PC-3 (cell line): ENCODE results near the gene AP3B1. TPM values are rescaled to one million over a fixed set of nuclear protein-coding genes. Genes with fewer than 3 reads are reported as not detected.

Experiments used
- ATAC-seq: fragments of 200-7000 bp; cut with Tn5 transposase; 2 replicates; pipeline ENCODE4 v1.9.1; 2020; ENCODE audit warnings: mild to moderate bottlenecking, moderate library complexity
- BruUV-seq: library from RNA; stranded (reverse); fragments of 400-500 nt; replicated peaks from 2 replicates; lab custom pipeline; 2021; lab: Mats Ljungman, UMichigan
- CTCF ChIA-PET: fragments of 300-600 bp; sonication (Branson Sonifier 250); formaldehyde crosslinking; loops from one replicate; lab custom pipeline; 2022; ENCODE audit warnings: antibody characterized with exemption; lab: Charles Lee
- POLR2A ChIA-PET: fragments of 300-600 bp; sonication (Branson Sonifier 250); formaldehyde crosslinking; loops from one replicate; lab custom pipeline; 2022; ENCODE audit warnings: antibody characterized with exemption; ENCODE audit not compliant: unreplicated experiment; lab: Charles Lee
- DNase-seq: peaks from one replicate; pipeline ENCODE4 v3.0.0-alpha.2; 2015
- H2AFZ ChIP-seq: fragments of 300-600 bp; sonication (generic); 2 replicates; pipeline ENCODE4 v1.6.0; 2016; ENCODE audit warnings: antibody characterized with exemption, low read length
- H3F3A ChIP-seq: fragments of 300-600 bp; sonication (generic); one replicate; pipeline ENCODE4 v1.6.0; 2017; ENCODE audit warnings: antibody characterized with exemption, low read length, control low read depth, mild to moderate bottlenecking; ENCODE audit not compliant: unreplicated experiment
- H3K27ac ChIP-seq: fragments of 300-600 bp; sonication (generic); 2 replicates; pipeline ENCODE4 v1.5.1; 2016; ENCODE audit warnings: mild to moderate bottlenecking, low read length
- H3K27me3 ChIP-seq: fragments of 300-600 bp; sonication (generic); 2 replicates; pipeline ENCODE4 v1.6.1; 2016; ENCODE audit warnings: low read length, mixed read lengths
- H3K36me3 ChIP-seq: fragments of 300-600 bp; sonication (generic); 2 replicates; pipeline ENCODE4 v1.6.1; 2016; ENCODE audit warnings: low read depth, mixed run types, low read length, mixed read lengths
- H3K4me1 ChIP-seq: fragments of 300-600 bp; sonication (generic); 2 replicates; pipeline ENCODE4 v1.5.1; 2016; ENCODE audit warnings: low read length; ENCODE audit not compliant: insufficient read depth
- H3K4me2 ChIP-seq: fragments of 300-600 bp; sonication (generic); 2 replicates; pipeline ENCODE4 v1.6.0; 2016; ENCODE audit warnings: low read length
- H3K4me3 ChIP-seq: fragments of 300-600 bp; sonication (generic); 2 replicates; pipeline ENCODE4 v1.5.1; 2016; ENCODE audit warnings: mild to moderate bottlenecking, low read length, mixed read lengths
- H3K79me2 ChIP-seq: fragments of 300-600 bp; sonication (generic); 2 replicates; pipeline ENCODE4 v1.6.1; 2017; ENCODE audit warnings: low read length, mixed read lengths
- H3K9ac ChIP-seq: fragments of 300-600 bp; sonication (generic); 2 replicates; pipeline ENCODE4 v1.6.0; 2016; ENCODE audit warnings: mild to moderate bottlenecking, low read length
- H3K9me2 ChIP-seq: fragments of 300-600 bp; sonication (generic); replicated peaks from 2 replicates; pipeline ENCODE4 v1.6.1; 2016; ENCODE audit warnings: mixed run types, low read length, mixed read lengths
- H3K9me3 ChIP-seq: fragments of 300-600 bp; sonication (generic); 2 replicates; pipeline ENCODE4 v1.6.1; 2016; ENCODE audit warnings: low read length, mixed read lengths
- H4K20me1 ChIP-seq: fragments of 300-600 bp; sonication (generic); 2 replicates; pipeline ENCODE4 v1.6.1; 2016; ENCODE audit warnings: low read length, mixed read lengths
- EZH2 ChIP-seq: fragments of 300-600 bp; sonication (generic); IDR thresholded peaks from one replicate; pipeline ENCODE4 v1.6.1; 2017; ENCODE audit warnings: antibody characterized with exemption, mild to moderate bottlenecking, low read length; ENCODE audit not compliant: unreplicated experiment
- EZH2phosphoT487 ChIP-seq: fragments of 300-600 bp; sonication (generic); IDR thresholded peaks from 2 replicates; pipeline ENCODE4 v1.6.1; 2018; ENCODE audit warnings: mild to moderate bottlenecking, antibody characterized with exemption, low read length, borderline replicate concordance
- intact Hi-C: fragments of 100-400 bp; cut with micrococcal nuclease; formaldehyde crosslinking; loops from 2 replicates; pipeline ENCODE4 v1.9.0; 2023
- total RNA-seq: library from RNA; depleted of rRNA; stranded (reverse); fragments of >200 nt; gene quantifications from 2 replicates; pipeline ENCODE4 v1.2.3, GENCODE V29; 2014
- TF ChIP-seq, protein P1 (sequence below): fragments of 300-600 bp; sonication (generic); conservative IDR thresholded peaks from 2 replicates; pipeline ENCODE4 v1.5.1; 2017; ENCODE audit warnings: antibody characterized with exemption, low read depth, mild to moderate bottlenecking, low read length

The AP3B1 gene
- total RNA-seq, 1 experiment from 2014 or later = 25.7 TPM

DNA sequence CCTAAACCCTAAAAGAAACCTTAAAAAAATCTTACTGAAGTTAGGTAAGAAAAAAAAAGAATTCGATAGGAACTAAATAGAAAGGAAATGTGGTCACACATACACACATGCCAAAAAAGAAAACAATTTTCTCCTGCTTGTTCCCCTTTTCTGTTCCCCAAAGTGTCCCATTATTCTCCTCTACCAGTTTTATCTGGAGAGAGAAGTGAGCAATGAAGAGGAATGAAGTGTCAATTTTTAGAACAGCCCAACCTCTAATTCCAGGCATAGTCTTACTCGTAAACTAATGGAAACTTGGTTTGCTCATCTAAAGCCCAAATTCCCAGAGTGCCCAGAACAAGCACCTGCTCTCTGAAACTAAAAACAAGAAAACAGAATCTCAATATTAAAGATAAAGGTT lies 26.1 kb downstream of the AP3B1 start:
- ATAC-seq (no peak), DNase-seq (no peak)
- Histone ChIP-seq H3F3A (no peaks in the 10 kb centered on the region), H3K9me2 (no peaks in the 10 kb centered on the region), H2AFZ (no peak overlapping the region), H3K9me3 (no peaks in the 10 kb centered on the region), H3K27ac (no peak overlapping the region), H3K9ac (no peak overlapping the region), H3K36me3 (0 out of 2 replicates have a peak, but pooled peaks cover 3% of the 10 kb centered on the region), H3K27me3 (no peaks in the 10 kb centered on the region), H3K79me2 (no peaks in the 10 kb centered on the region), H3K4me2 (no peak overlapping the region), H3K4me1 (no peaks in the 10 kb centered on the region), H3K4me3 (no peak overlapping the region), H4K20me1 (no peaks in the 10 kb centered on the region)
- POLR2A ChIA-PET = no interaction called here
- CTCF ChIA-PET = no interaction called here
- TF ChIP-seq EZH2phosphoT487 = no peak
- TF ChIP-seq, protein P1, sequence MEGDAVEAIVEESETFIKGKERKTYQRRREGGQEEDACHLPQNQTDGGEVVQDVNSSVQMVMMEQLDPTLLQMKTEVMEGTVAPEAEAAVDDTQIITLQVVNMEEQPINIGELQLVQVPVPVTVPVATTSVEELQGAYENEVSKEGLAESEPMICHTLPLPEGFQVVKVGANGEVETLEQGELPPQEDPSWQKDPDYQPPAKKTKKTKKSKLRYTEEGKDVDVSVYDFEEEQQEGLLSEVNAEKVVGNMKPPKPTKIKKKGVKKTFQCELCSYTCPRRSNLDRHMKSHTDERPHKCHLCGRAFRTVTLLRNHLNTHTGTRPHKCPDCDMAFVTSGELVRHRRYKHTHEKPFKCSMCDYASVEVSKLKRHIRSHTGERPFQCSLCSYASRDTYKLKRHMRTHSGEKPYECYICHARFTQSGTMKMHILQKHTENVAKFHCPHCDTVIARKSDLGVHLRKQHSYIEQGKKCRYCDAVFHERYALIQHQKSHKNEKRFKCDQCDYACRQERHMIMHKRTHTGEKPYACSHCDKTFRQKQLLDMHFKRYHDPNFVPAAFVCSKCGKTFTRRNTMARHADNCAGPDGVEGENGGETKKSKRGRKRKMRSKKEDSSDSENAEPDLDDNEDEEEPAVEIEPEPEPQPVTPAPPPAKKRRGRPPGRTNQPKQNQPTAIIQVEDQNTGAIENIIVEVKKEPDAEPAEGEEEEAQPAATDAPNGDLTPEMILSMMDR = no peak
- no peak for TF ChIP-seq EZH2
- no TSS peak for BruUV-seq
- intact Hi-C loops = loop anchor here (2.0 to 10.0 kb wide), 3 partner anchors 46 to 706 kb away; no protein-coding TSS in a partner anchor

DNA sequence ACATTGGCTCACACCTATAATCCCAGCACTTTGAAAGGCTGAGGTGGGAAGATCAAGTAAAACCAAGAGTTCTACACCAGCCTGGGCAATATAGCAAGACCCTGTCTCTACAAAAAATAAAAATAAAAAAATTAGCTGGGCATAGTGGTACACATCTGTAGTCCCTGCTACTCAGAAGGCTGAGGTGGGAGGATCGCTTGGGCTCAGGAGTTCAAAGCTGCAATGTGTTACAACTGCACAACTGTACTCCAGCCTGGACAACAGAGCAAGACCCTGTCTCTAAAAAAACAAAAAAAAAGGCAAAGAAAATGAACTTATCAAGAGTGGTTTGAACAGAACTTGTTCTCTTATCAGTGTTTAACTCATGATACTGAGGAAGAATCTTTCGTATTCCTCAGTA lies 29.3 kb downstream of the AP3B1 start:
- no TSS peak for BruUV-seq
- H4K20me1 ChIP-seq = no peaks in the 10 kb centered on the region
- no peaks in the 10 kb centered on the region for H3F3A ChIP-seq
- no peak for DNase-seq
- ATAC-seq = no peak
- no peaks in the 10 kb centered on the region for H3K27me3 ChIP-seq
- TF ChIP-seq, protein P1 = no peak
- TF ChIP-seq EZH2 = no peak
- no peak for TF ChIP-seq EZH2phosphoT487
- H3K36me3 ChIP-seq = 0 out of 2 replicates have a peak, but pooled peaks cover 3% of the 10 kb centered on the region
- no peak overlapping the region for H3K4me3 ChIP-seq
- H3K9ac ChIP-seq = no peak overlapping the region
- ChIA-PET CTCF (no interaction called here), POLR2A (no interaction called here)
- H2AFZ ChIP-seq = no peak overlapping the region
- H3K4me1 ChIP-seq = no peaks in the 10 kb centered on the region
- H3K9me3 ChIP-seq = no peaks in the 10 kb centered on the region
- no peak overlapping the region for H3K27ac ChIP-seq
- no peaks in the 10 kb centered on the region for H3K9me2 ChIP-seq
- intact Hi-C loops = loop anchor here (5.0 to 10.0 kb wide), 2 partner anchors 400 to 703 kb away; no protein-coding TSS in a partner anchor
- H3K79me2 ChIP-seq = no peaks in the 10 kb centered on the region
- no peak overlapping the region for H3K4me2 ChIP-seq

DNA sequence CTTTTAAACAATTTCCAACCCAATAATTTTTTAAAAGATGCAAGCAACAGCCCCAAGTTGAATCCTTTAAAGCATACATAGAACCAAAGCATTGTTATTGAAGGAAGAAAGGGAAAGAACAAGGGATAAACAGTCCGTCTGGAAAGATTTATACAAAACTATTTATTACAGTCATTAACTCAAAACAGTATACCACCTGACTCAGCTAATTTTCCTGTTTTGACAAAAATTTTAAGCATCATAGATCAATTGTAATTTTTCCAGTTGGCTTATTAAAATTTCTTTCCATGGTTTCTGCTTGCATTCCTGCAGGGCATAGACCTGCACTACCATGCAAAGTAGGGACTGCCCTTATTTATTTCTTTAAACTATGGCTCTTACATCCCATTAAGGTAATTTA lies 29.9 kb downstream of the AP3B1 start:
- BruUV-seq = no TSS peak
- POLR2A ChIA-PET = no interaction called here

More for the DNA sequence above, 29.9 kb downstream of the AP3B1 start:
- no peak overlapping the region for H3K27ac ChIP-seq
- DNase-seq = no peak
- 0 out of 2 replicates have a peak, but pooled peaks cover 3% of the 10 kb centered on the region for H3K36me3 ChIP-seq
- H3K4me3 ChIP-seq = no peak overlapping the region
- no peaks in the 10 kb centered on the region for H3K79me2 ChIP-seq
- H3F3A ChIP-seq = no peaks in the 10 kb centered on the region
- no peak overlapping the region for H3K4me2 ChIP-seq
- H3K4me1 ChIP-seq = no peaks in the 10 kb centered on the region
- H3K9ac ChIP-seq = no peak overlapping the region
- H3K27me3 ChIP-seq = no peaks in the 10 kb centered on the region
- ATAC-seq = no peak
- TF ChIP-seq EZH2 (no peak), EZH2phosphoT487 (no peak)
- TF ChIP-seq, protein P1 = no peak
- CTCF ChIA-PET = no interaction called here
- intact Hi-C loops = loop anchor here (10.0 kb wide), 1 partner anchor 400 kb away; no protein-coding TSS in a partner anchor
- no peaks in the 10 kb centered on the region for H3K9me3 ChIP-seq
- no peaks in the 10 kb centered on the region for H3K9me2 ChIP-seq
- no peaks in the 10 kb centered on the region for H4K20me1 ChIP-seq
- no peak overlapping the region for H2AFZ ChIP-seq
